ENCODE data around the gene SPACA5B. TPM values are rescaled to one million over a fixed set of nuclear protein-coding genes. Genes with fewer than 3 reads are reported as not detected.

The SPACA5B gene
- total and polyA plus RNA-seq, 10 of the 15 experiments (the other 5 are each of a cell fraction or from before 2014, with no cell fraction given), result 1.0 TPM; not detected in 9

DNA sequence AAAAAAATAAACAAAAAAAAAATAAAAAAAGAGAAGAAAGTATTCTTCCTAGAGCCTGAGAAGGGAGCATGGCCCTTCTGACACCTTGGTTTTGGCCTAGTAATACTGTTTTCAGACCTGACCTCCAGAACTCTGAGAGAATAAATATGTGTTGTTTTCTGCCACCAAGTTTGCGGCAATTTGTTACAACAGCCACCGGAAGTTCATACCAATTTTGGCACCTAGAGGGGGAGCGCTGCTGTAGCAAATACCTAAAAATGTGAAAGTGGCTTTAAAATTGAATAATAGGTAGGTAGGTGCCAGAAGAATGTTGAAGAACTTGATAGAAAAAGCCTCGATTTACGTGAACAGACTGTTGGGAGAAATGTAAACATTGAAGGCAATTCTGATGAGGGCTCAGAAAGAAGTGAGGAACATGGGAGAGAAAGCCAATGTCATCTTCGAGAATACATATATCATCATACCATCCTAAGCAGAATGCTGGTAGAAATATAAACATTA, 27.5 kb upstream of the SPACA5B start (continued):
- TF ChIP-seq, protein P1, sequence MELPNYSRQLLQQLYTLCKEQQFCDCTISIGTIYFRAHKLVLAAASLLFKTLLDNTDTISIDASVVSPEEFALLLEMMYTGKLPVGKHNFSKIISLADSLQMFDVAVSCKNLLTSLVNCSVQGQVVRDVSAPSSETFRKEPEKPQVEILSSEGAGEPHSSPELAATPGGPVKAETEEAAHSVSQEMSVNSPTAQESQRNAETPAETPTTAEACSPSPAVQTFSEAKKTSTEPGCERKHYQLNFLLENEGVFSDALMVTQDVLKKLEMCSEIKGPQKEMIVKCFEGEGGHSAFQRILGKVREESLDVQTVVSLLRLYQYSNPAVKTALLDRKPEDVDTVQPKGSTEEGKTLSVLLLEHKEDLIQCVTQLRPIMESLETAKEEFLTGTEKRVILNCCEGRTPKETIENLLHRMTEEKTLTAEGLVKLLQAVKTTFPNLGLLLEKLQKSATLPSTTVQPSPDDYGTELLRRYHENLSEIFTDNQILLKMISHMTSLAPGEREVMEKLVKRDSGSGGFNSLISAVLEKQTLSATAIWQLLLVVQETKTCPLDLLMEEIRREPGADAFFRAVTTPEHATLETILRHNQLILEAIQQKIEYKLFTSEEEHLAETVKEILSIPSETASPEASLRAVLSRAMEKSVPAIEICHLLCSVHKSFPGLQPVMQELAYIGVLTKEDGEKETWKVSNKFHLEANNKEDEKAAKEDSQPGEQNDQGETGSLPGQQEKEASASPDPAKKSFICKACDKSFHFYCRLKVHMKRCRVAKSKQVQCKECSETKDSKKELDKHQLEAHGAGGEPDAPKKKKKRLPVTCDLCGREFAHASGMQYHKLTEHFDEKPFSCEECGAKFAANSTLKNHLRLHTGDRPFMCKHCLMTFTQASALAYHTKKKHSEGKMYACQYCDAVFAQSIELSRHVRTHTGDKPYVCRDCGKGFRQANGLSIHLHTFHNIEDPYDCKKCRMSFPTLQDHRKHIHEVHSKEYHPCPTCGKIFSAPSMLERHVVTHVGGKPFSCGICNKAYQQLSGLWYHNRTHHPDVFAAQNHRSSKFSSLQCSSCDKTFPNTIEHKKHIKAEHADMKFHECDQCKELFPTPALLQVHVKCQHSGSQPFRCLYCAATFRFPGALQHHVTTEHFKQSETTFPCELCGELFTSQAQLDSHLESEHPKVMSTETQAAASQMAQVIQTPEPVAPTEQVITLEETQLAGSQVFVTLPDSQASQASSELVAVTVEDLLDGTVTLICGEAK (IDR thresholded peaks at IDR 0.05; ENCODE audit: borderline replicate concordance), result no peak
- TF ChIP-seq EED (IDR thresholded peaks at IDR 0.05; ENCODE audit: low read depth), result no peak
- TF ChIP-seq HCFC1 (IDR thresholded peaks at IDR 0.05; ENCODE audit: low read length), result no peak
- TF ChIP-seq, protein P2, sequence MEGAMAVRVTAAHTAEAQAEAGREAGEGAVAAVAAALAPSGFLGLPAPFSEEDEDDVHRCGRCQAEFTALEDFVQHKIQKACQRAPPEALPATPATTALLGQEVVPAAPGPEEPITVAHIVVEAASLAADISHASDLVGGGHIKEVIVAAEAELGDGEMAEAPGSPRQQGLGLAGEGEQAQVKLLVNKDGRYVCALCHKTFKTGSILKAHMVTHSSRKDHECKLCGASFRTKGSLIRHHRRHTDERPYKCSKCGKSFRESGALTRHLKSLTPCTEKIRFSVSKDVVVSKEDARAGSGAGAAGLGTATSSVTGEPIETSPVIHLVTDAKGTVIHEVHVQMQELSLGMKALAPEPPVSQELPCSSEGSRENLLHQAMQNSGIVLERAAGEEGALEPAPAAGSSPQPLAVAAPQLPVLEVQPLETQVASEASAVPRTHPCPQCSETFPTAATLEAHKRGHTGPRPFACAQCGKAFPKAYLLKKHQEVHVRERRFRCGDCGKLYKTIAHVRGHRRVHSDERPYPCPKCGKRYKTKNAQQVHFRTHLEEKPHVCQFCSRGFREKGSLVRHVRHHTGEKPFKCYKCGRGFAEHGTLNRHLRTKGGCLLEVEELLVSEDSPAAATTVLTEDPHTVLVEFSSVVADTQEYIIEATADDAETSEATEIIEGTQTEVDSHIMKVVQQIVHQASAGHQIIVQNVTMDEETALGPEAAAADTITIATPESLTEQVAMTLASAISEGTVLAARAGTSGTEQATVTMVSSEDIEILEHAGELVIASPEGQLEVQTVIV (IDR thresholded peaks at IDR 0.05; ENCODE audit: borderline replicate concordance, partially characterized antibody), result no peak
- TF ChIP-seq, protein P3, sequence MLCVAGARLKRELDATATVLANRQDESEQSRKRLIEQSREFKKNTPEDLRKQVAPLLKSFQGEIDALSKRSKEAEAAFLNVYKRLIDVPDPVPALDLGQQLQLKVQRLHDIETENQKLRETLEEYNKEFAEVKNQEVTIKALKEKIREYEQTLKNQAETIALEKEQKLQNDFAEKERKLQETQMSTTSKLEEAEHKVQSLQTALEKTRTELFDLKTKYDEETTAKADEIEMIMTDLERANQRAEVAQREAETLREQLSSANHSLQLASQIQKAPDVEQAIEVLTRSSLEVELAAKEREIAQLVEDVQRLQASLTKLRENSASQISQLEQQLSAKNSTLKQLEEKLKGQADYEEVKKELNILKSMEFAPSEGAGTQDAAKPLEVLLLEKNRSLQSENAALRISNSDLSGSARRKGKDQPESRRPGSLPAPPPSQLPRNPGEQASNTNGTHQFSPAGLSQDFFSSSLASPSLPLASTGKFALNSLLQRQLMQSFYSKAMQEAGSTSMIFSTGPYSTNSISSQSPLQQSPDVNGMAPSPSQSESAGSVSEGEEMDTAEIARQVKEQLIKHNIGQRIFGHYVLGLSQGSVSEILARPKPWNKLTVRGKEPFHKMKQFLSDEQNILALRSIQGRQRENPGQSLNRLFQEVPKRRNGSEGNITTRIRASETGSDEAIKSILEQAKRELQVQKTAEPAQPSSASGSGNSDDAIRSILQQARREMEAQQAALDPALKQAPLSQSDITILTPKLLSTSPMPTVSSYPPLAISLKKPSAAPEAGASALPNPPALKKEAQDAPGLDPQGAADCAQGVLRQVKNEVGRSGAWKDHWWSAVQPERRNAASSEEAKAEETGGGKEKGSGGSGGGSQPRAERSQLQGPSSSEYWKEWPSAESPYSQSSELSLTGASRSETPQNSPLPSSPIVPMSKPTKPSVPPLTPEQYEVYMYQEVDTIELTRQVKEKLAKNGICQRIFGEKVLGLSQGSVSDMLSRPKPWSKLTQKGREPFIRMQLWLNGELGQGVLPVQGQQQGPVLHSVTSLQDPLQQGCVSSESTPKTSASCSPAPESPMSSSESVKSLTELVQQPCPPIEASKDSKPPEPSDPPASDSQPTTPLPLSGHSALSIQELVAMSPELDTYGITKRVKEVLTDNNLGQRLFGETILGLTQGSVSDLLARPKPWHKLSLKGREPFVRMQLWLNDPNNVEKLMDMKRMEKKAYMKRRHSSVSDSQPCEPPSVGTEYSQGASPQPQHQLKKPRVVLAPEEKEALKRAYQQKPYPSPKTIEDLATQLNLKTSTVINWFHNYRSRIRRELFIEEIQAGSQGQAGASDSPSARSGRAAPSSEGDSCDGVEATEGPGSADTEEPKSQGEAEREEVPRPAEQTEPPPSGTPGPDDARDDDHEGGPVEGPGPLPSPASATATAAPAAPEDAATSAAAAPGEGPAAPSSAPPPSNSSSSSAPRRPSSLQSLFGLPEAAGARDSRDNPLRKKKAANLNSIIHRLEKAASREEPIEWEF (IDR thresholded peaks at IDR 0.05; ENCODE audit: insufficient replicate concordance, low read depth, low read length), result no peak
- TF ChIP-seq NFYB (IDR thresholded peaks at IDR 0.05; ENCODE audit: insufficient read depth, low read depth, low read length), result no peak
- TF ChIP-seq, protein P4, sequence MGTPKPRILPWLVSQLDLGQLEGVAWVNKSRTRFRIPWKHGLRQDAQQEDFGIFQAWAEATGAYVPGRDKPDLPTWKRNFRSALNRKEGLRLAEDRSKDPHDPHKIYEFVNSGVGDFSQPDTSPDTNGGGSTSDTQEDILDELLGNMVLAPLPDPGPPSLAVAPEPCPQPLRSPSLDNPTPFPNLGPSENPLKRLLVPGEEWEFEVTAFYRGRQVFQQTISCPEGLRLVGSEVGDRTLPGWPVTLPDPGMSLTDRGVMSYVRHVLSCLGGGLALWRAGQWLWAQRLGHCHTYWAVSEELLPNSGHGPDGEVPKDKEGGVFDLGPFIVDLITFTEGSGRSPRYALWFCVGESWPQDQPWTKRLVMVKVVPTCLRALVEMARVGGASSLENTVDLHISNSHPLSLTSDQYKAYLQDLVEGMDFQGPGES (IDR thresholded peaks at IDR 0.05), result no peak
- TF ChIP-seq FOXK2 (IDR thresholded peaks at IDR 0.05), result no peak
